D721Med (cell line): ENCODE measurements around the gene ZNF148.

Source experiments
- DNase-seq: peaks from one replicate; pipeline ENCODE4 v3.0.0; 2011; ENCODE audit warnings: low spot score; ENCODE audit not compliant: insufficient read length
- FAIRE-seq: peaks from 2 replicates; lab custom pipeline; 2011; peaks lifted over from hg19 to GRCh38; lab: Jason Lieb, UNC
- TF ChIP-seq, protein P1 (sequence below): IDR thresholded peaks from 2 replicates; pipeline ENCODE4 v1.5.1; 2012; ENCODE audit warnings: mild to moderate bottlenecking, control low read depth; ENCODE audit not compliant: insufficient read depth; ENCODE audit errors: missing control alignments

The ZNF148 gene

DNA sequence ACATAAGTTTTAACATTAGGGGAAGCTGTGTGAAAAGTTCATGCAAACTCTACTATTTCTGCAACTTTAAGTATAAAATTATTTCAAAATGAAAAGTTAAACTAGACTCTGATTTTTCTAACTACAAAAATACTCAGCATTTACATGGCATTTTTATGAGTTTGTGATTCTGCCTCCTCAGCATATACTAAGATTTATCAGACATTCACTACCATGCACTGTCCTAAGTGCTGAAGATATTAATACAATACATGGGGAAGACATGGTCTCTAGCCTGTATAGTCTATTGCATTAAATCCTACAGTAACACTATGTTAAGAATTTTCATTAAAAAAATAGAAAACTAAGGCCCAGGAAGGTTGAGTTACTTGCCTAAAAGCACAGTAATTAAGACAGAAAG lies 80.7 kb downstream of the ZNF148 start:
- TF ChIP-seq, protein P1, sequence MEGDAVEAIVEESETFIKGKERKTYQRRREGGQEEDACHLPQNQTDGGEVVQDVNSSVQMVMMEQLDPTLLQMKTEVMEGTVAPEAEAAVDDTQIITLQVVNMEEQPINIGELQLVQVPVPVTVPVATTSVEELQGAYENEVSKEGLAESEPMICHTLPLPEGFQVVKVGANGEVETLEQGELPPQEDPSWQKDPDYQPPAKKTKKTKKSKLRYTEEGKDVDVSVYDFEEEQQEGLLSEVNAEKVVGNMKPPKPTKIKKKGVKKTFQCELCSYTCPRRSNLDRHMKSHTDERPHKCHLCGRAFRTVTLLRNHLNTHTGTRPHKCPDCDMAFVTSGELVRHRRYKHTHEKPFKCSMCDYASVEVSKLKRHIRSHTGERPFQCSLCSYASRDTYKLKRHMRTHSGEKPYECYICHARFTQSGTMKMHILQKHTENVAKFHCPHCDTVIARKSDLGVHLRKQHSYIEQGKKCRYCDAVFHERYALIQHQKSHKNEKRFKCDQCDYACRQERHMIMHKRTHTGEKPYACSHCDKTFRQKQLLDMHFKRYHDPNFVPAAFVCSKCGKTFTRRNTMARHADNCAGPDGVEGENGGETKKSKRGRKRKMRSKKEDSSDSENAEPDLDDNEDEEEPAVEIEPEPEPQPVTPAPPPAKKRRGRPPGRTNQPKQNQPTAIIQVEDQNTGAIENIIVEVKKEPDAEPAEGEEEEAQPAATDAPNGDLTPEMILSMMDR: no peak
- FAIRE-seq (no peak), DNase-seq (no peak)

GRCh38 chr3:125292015-125292414 lies 83.1 kb downstream of the ZNF148 start:
- DNase-seq (no peak), FAIRE-seq (no peak)
- TF ChIP-seq, protein P1: no peak

GRCh38 chr3:125289429-125289981 lies 85.6 kb downstream of the ZNF148 start:
- TF ChIP-seq, protein P1: no peak
- DNase-seq: no peak
- FAIRE-seq: no peak

- DNase-seq (no peak), FAIRE-seq (no peak)
- TF ChIP-seq, protein P1: no peak
Observed at GRCh38 chr3:125287248-125287647, 87.9 kb downstream of the ZNF148 start.

DNA sequence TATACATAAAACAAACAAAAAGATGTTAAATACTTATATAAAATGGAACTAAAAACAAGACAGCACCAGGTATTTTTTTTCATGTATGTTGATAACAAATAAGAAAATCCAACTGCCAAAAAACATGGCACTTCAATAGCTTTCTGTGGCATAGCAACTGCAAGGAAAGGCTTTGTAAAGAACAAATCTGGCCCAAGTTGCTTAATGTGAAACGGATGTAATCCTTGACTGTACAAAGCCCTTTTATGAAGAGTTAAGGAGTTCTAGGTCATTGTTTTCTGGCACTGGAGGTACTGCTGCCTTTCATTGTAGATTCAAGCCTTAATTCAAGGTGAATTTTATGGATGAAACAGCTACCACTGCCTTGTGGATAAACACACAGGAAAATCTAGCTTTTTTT lies 93.7 kb downstream of the ZNF148 start:
- TF ChIP-seq, protein P1: no peak
- DNase-seq (no peak), FAIRE-seq (no peak)

DNA sequence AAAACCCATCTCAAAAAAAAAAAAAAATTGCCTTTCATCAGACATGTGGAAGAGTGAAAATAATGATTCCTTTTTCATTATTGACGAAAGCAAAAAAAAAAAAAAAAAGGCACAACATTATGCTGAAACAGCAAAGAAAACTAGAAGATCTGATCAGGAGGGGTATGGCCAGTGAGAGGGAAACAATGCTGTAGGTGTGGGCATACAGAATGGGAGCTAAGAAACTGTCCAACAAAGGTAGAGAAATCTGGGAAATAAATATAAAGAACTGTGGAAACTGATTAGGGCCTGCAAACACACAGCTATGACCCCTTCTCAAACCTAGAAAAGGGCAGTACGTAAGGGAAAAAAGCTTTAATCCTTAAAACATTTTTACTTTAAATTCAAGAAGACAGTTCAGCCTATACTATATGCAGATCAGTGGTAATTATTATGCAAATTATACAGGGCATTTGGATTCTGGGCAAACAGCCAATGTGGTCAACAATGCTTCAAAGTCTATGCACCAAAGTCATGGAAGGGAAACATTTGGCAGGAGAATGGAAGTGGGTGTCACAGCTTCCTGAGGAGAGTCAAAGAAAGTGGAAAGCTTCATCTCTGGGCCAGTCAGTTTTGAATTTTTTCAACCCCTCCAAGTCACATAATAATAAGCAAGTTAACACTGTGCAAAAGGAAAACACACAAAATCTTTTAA lies 94.3 kb downstream of the ZNF148 start:
- FAIRE-seq: no peak
- TF ChIP-seq, protein P1: no peak
- no peak for DNase-seq

DNA sequence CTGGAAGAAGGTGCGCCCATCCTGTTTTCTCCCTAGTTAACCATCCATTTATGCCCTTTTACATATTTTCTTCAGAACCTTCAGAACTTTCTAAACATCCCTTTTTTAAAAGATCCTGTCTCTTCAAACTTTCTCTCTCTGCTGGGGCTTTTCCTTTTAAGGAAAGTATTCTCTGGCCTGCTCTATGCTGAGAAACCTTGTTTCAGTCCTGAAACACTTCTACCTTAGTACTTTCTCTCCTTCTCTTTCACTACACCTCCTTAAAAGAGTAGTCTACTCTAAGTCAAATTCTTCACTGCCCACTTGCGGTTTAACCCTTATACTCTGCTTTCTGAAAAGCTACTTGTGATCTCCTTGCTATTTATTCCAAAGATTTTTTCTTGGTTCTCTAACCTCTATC lies 97.0 kb downstream of the ZNF148 start:
- no peak for FAIRE-seq
- DNase-seq: no peak
- TF ChIP-seq, protein P1: no peak
